ELR (cell line): ENCODE results near the gene SLC2A13.
"Not testable (repeated sequence)": the region's sequence is repeated elsewhere in the genome, so short reads cannot be mapped to it uniquely, and the experiment has no call there.

Source experiments
- DNase-seq: peaks from one replicate; pipeline ENCODE4 v3.0.0-alpha.2; 2015; ENCODE audit warnings: low read depth

Gene SLC2A13

DNA sequence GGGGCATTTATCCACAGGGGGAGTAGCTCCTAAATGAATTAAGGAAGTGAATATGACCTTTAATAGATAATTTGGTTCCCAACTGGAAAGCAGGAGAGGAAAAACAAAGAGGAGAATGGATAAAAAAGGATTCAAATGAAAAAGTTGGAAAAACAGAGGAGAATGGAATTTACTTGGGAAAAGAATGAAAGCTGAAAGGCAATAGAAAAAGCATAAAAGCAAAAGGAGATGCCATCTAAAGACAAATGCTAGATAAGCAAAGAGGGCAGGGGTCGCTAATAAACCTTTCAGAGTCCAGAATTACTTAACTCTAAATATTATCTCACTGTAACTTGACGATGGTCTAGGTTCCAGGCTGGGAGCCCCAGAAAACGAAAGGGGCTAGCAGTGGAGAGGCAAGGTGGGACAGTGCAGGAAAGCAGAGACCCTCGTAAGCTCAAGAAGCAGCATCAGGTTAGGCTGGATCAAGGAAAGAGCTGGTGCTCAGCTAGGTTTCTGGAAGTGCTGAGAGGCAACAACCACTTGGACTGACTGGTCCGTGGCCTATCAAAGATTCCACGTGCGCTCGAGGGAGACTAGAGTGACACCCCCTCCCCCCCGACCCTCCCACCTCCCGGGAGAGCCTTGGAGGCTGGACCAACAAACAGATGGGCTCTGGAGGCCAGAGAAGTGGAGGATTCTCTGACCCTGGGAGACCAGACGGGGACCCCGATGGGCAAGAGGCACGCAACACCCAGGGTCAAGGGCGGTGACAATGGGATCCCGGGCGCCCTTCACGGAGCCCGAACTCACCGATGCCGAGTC, 1.2 kb downstream of the SLC2A13 start:
- DNase-seq: peak; percentile 8

DNA sequence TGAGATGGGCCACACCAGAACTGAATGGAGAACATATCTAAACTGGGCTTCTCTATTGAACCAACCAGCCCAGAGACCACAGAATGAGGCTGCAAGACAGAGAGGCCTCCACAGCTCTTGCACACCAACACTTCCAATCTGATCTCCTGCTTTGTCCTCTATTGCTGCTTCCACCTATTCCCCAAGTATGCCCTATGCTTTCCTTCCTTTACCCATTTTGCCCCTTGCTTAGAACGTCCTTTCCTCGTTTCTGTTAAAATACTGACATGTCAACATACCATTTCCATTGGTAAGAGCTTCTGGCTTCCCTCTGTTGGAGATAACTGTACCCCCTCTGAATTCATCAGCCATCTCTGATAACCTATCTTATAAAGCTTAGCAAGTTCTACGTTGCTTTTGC, 2.8 kb downstream of the SLC2A13 start:
- no peak for DNase-seq

DNA sequence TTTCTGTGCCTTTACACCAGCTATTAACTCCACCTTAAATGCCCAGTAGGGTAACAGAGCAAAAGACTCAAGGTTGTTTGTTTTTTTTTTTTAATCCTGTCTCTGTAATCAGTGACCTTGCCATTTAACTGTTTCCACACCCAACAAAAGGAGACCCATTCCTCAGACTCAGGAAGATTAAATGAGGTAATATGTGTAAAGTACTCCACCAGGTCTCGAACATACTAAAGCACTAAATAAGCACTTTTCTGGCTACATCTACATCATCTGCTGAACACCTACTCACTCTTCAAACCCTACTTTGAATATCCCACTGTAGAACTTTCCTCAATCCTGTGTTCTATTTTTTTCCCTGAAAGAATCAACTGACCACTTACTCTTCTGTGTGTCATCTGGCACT, 4.1 kb downstream of the SLC2A13 start:
- no peak for DNase-seq

DNA sequence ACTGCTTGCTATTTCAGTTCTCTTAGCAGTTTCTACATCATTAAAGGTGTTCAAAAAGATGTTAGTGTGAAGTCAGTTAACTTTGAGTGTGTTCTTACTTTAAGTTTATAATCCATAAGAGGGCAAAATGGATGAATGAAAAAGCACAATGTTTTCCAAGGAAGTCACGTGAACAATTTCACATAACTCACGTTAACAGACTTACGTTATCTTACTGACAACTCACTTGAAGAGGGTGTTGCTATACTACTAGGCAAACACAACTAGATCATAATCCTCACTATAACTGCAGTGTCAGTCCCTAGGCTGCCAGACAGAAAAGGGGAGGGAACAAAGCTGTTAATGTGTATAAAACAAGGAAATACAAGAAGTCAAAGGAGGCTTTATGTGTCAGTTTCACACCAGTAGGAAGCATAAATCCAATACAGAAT, 6.4 kb downstream of the SLC2A13 start:
- DNase-seq: no peak

DNA sequence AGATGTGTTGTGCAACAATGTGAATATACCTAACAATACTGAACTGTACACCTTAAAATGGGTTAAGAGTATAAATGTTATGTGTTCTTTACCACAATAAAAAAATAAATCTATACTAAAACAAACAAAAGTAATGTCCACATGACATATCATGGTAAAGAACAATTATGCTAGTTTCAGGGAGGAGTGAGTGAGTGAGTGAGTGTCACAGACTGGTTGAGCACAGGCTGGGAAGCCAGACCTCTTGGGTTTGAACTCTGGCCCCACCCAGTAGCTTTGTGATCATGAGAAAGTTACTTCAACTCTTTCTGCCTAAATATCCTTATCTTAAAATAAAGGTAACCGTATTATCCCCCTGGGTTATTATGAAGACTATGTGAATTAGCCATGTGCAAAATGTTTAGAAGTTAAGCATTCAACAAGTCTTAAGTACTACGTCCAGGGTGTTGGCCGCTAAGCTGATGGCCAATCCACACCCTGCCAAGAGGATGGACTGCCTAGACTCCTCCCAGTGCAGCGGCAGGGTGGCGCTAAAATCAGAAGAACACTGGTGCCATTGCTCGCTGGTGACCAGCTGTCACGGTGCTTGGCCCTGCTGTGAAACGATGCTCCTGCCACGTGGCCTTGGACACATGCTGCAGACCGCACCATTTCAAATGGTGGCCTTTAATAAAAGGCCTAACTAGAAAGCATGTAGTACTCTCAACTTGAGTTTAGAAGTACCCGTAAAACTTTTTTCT, 7.3 kb downstream of the SLC2A13 start:
- DNase-seq: no peak

DNA sequence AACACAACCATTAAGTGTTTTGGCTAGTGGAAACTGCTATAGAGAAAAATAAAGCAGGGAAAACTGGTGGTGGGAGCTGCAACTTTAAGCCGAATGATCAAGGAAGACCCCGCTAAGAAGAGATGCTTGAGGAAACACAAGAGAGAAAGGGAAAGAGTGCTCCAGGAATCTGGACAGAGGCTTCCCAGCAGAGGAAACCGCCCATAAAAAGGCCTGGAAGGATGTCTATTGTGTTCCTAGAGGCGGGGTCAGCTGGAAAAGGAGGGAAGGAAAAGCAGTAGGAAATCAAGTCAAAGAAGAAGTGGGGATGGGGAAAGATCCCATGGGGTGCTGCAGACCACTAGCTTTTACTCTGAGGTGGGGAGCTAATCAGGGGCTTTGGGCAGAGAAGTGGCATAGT, 12.4 kb downstream of the SLC2A13 start:
- no peak for DNase-seq

- DNase-seq: no peak
These were observed 19.4 kb downstream of the SLC2A13 start for GRCh38 chr12:40086471-40086870.

DNA sequence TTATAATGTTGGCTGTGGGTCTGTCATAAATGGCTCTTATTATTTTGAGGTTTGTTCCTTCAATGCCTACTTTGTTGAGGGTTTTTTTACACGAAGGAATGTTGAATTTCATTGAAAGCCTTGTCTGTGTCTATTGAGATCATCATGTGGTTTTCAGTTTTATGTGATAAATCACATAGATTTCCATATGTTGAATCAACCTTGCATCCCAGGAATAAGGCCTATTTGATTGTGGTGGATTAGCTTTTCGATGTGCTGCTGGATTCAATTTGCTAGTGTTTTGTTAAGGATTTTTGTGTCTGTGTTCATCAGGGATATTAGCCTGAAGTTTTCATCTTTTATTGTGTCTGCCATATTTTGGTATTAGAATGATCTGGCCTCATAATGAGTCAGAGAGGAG, 27.6 kb downstream of the SLC2A13 start:
- DNase-seq: no peak

DNA sequence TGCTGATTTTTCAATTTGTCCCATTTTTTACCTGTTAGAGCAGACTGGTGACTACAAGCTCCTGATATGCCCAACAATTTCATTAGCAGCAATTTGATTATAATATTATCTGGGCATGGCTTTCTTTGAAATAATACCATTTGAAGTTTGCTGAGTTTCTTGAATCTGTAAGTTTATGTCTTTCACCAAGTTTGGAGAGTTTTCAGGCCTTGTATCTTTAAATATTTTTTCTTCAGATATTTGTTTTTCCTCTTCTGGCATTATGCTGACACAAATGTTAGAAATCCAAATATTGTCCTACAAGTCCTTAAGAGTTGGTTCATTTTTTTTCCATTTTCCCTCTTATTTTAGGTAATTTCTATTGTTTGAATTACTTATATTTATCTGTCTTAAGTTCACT, 30.4 kb downstream of the SLC2A13 start:
- DNase-seq: no peak

DNA sequence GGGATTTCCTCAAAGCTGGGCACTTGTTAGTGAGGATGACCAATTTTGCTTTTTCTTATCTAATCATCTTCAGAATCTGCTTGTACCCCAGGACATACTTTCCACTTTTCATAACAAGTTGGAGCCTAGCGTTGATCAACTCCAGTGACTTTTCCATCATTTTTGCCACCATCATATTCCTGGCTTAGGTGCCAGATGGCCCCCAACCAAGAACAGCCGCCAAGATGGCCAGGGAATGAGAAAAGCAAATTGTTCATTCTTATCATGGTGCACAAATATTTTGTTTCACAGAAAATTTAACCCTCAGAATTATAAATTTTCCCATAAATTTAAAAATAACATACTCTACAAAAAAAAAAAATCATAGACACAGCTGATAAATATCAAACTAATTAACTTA, 37.5 kb downstream of the SLC2A13 start:
- no peak for DNase-seq

- DNase-seq: no peak
These were observed 40.2 kb downstream of the SLC2A13 start for GRCh38 chr12:40065636-40066035.

DNA sequence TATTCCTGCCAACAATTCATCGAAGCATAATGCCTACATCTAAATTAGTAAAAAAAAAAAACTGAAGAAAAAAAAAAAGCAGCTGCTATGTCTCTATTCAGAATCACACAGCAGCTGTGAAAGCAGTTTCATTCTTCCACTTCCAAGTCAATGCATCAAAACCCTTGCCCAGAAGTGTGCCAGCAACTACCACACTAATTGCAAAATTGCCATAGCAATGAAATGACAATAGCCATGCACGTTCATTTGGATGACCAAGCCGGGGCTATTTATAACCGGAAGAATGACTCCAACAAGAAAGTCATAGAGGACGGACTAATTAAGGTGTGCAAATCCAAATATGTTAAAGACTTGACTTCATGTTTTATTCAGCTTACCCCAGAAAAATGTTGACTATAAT, 42.5 kb downstream of the SLC2A13 start:
- no peak for DNase-seq

DNA sequence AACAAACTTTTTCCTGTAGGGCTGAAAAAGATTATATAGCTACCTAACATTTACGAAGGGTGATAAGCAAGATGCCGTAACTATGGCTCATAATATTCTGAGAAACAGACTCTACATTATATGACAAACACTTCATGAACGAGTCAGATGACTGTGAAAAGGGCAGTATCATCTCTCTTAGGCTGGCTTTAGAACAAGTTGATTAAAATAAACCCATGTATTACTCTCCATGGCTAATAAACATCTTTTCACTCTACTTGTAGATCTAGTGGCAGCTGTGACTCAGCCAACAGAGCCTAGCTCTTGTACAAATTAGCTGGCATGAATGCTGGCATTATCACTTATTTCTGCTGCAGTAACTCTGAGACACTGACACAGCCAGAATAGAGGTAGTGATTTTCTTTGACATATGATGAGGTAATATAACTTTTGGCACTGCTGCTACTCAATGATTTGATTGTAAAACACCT, 47.1 kb downstream of the SLC2A13 start:
- no peak for DNase-seq

GRCh38 chr12:40056373-40056772, 49.5 kb downstream of the SLC2A13 start:
- DNase-seq: no peak

- no peak for DNase-seq
These were observed 50.1 kb downstream of the SLC2A13 start for GRCh38 chr12:40055776-40056175.

GRCh38 chr12:40055228-40055579, 50.7 kb downstream of the SLC2A13 start:
- no peak for DNase-seq

GRCh38 chr12:40054555-40055227, 51.2 kb downstream of the SLC2A13 start:
- peak; percentile 39 for DNase-seq

DNA sequence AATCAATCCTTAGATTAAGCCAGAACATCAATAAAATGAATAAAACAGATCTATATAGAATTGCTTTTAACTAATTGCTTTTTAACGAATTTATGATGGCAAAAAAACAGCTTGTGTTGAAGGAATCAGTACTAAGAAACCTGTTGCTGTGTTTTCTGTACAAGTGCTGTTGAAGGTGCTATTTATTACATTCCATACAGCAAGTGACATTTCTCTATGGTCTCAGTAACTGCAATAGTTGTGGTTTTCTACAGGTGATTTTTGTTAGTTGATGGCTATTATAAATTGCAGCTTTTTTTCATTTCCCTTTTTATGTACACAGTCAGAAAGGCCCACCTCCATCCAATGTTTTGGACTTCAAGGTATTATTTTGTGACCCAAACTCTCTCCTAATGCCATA, 56.6 kb downstream of the SLC2A13 start:
- DNase-seq: no peak

DNA sequence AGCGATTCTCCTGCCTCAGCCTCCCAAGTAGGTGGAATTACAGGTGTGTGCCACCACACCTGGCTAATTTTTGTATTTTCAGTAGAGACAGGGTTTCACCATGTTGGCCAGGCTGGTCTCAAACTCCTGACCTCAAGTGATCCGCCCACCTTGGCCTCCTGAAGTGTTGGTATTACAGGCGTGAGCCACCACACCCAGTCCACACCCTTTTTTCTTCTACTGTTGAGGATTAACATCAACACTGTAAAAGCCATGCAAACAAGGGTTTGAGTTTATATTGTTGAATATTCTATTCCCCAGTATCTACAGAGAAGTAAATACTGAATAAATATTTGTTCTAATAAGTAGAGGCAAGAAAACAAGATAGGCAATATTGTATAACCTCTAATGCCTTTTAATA, 58.9 kb downstream of the SLC2A13 start:
- DNase-seq: not testable (repeated sequence)

GRCh38 chr12:40045656-40046055, 60.2 kb downstream of the SLC2A13 start:
- DNase-seq: no peak

DNA sequence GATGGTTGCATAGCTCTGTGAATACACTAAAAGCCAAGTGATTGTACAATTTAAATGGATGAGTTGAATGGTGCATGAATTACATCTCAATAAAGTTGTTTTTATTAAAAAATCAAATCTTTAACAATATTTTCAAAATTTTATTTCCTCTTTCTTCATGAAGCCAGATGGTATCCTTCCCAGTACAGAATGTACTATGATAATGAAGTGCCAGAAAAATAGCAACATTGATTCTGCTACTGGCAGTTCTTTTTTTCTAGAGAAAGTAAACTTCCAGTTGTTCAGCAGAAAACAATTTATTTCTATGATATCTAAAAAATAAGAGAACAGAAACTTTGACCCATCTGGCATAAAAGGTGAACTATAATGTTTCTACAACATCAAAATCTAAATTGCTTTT, 61.5 kb downstream of the SLC2A13 start:
- DNase-seq: no peak

DNA sequence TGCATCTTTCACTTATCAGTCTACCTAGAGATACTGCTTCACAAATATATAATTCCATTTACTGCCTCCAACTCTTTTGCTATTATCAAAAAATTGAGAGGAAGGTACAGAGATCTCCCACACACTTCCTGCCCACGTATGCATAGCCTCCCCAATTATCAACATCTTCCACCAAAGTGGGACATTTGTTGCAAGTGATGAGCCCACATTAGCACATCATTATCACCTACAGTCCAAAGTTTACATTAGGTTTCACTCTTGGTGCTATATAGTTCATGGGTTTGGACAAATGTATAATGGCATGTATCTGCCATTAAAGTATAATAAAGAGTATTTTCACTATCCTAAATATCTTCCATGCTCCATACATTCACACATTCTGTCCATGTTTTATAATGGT, 66.3 kb downstream of the SLC2A13 start:
- DNase-seq: no peak

- DNase-seq: no peak
These were observed 67.3 kb downstream of the SLC2A13 start for GRCh38 chr12:40038619-40039018.
